ENCODE results near the gene CDH4. TPM values are rescaled to one million over a fixed set of nuclear protein-coding genes. Genes with fewer than 3 reads are reported as not detected.

Gene CDH4
- total RNA-seq, 1 experiment from 2014 or later: not detected

DNA sequence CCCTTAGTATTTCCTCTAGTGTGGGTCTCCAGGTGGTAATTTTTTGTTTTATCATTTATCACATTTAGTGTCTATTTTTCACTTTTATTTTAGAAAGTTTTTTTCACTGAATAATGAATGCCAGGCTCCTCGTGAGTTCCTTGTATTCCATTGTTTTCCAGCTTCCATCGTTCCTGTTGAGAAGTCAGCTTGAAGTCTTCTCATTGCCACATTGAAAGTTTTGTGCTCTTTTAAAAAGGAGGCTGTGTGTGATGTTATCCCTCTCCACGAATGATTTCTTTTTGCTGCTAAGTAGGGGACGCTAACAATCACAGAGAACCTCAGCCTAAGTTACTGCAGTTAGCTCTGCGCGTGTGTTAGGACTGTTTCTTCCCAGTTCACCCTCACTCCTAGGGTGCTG lies 619.1 kb downstream of the CDH4 start:
- H3K4me3 ChIP-seq (ENCODE audit: low read depth in 2 of 2, low read length in 2 of 2): no peak overlapping the region
- in situ Hi-C loops (cut with HindIII; ENCODE audit: low pct_unique_long_range_greater_than_20kb, low sequenced_read_pairs): no loop called here
- CTCF ChIA-PET: no interaction called here
- POLR2A ChIA-PET: no interaction called here
- TF ChIP-seq, protein P1, sequence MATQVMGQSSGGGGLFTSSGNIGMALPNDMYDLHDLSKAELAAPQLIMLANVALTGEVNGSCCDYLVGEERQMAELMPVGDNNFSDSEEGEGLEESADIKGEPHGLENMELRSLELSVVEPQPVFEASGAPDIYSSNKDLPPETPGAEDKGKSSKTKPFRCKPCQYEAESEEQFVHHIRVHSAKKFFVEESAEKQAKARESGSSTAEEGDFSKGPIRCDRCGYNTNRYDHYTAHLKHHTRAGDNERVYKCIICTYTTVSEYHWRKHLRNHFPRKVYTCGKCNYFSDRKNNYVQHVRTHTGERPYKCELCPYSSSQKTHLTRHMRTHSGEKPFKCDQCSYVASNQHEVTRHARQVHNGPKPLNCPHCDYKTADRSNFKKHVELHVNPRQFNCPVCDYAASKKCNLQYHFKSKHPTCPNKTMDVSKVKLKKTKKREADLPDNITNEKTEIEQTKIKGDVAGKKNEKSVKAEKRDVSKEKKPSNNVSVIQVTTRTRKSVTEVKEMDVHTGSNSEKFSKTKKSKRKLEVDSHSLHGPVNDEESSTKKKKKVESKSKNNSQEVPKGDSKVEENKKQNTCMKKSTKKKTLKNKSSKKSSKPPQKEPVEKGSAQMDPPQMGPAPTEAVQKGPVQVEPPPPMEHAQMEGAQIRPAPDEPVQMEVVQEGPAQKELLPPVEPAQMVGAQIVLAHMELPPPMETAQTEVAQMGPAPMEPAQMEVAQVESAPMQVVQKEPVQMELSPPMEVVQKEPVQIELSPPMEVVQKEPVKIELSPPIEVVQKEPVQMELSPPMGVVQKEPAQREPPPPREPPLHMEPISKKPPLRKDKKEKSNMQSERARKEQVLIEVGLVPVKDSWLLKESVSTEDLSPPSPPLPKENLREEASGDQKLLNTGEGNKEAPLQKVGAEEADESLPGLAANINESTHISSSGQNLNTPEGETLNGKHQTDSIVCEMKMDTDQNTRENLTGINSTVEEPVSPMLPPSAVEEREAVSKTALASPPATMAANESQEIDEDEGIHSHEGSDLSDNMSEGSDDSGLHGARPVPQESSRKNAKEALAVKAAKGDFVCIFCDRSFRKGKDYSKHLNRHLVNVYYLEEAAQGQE (IDR thresholded peaks at IDR 0.05; ENCODE audit: insufficient read depth in 1 of 2, low read depth in 2 of 2, low read length in 1 of 2): no peak
- TF ChIP-seq, protein P2, sequence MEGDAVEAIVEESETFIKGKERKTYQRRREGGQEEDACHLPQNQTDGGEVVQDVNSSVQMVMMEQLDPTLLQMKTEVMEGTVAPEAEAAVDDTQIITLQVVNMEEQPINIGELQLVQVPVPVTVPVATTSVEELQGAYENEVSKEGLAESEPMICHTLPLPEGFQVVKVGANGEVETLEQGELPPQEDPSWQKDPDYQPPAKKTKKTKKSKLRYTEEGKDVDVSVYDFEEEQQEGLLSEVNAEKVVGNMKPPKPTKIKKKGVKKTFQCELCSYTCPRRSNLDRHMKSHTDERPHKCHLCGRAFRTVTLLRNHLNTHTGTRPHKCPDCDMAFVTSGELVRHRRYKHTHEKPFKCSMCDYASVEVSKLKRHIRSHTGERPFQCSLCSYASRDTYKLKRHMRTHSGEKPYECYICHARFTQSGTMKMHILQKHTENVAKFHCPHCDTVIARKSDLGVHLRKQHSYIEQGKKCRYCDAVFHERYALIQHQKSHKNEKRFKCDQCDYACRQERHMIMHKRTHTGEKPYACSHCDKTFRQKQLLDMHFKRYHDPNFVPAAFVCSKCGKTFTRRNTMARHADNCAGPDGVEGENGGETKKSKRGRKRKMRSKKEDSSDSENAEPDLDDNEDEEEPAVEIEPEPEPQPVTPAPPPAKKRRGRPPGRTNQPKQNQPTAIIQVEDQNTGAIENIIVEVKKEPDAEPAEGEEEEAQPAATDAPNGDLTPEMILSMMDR (IDR thresholded peaks at IDR 0.05): no peak
- TF ChIP-seq POLR2AphosphoS5 (IDR thresholded peaks at IDR 0.05; ENCODE audit: low read depth, low read length) (no peak), SIN3A (IDR thresholded peaks at IDR 0.05; ENCODE audit: borderline replicate concordance, insufficient read depth, low read depth, low read length) (no peak), TCF7L2 (IDR thresholded peaks at IDR 0.05; ENCODE audit: low read depth, low read length) (no peak)
- H3K9me3 ChIP-seq (ENCODE audit: control insufficient read depth, insufficient read depth, low read depth, low read length): no peaks in the 10 kb centered on the region
- ATAC-seq: no peak
- no peaks in the 10 kb centered on the region for H3K36me3 ChIP-seq (ENCODE audit: control insufficient read depth, insufficient read depth, low read length)
- H3K4me1 ChIP-seq (ENCODE audit: control insufficient read depth, insufficient read depth, low read length): no peaks in the 10 kb centered on the region
- H3K27ac ChIP-seq (ENCODE audit: low read length): no peak overlapping the region
- DNase-seq (ENCODE audit: low read depth, low spot score): no peak
- H3K27me3 ChIP-seq (ENCODE audit: control insufficient read depth, insufficient read depth, low read length): peaks cover 4% of the 10 kb centered on the region; the same call in 1 of the 2 replicates
- intact Hi-C loops (cut with micrococcal nuclease; ENCODE audit: unreplicated experiment): no loop called here
- BruUV-seq (replicated peaks): no TSS peak

DNA sequence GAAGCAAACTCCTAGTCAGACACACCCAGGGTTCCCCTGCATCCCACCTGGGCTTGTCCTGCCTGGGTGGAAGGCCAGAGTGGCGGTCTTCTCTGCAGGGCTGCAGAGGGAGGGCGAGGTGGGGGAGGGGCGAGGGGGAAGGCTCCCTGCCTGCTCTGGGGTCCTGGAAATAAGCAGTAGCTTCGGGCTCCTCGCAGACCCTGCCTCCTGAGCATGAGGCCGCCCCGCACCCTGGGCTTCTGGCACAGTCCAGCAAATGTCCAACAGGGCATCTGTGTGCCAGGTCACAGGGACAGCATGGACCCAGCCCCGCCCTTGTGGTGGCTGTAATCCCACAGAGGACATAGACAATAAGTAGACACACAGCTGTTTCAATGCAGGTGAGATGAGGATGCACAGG lies 619.9 kb downstream of the CDH4 start:
- Histone ChIP-seq H3K4me3 (ENCODE audit: low read depth in 2 of 2, low read length in 2 of 2) (no peak overlapping the region), H3K27ac (ENCODE audit: low read length) (no peak overlapping the region), H3K4me1 (ENCODE audit: control insufficient read depth, insufficient read depth, low read length) (no peaks in the 10 kb centered on the region), H3K9me3 (ENCODE audit: control insufficient read depth, insufficient read depth, low read depth, low read length) (no peaks in the 10 kb centered on the region), H3K27me3 (ENCODE audit: control insufficient read depth, insufficient read depth, low read length) (peaks cover 4% of the 10 kb centered on the region; the same call in 1 of the 2 replicates), H3K36me3 (ENCODE audit: control insufficient read depth, insufficient read depth, low read length) (no peaks in the 10 kb centered on the region)
- POLR2A ChIA-PET: no interaction called here
- in situ Hi-C loops (cut with HindIII; ENCODE audit: low pct_unique_long_range_greater_than_20kb, low sequenced_read_pairs) (no loop called here), intact Hi-C loops (cut with micrococcal nuclease; ENCODE audit: unreplicated experiment) (no loop called here)
- CTCF ChIA-PET: no interaction called here
- TF ChIP-seq, protein P2 (IDR thresholded peaks at IDR 0.05): no peak
- no peak for DNase-seq (ENCODE audit: low read depth, low spot score)
- ATAC-seq: no peak
- no TSS peak for BruUV-seq (replicated peaks)
